Body of pancreas (tissue), 4 donors: Measurements from ENCODE around the gene KCNC1. TPM values are rescaled to one million over a fixed set of nuclear protein-coding genes. Genes with fewer than 3 reads are reported as not detected.

Experiments used
- ATAC-seq: fragments of 150-250 bp; one replicate; pipeline ENCODE4 v1.9.1; 2016
- DNase-seq, 4 donors: peaks; one replicate each; pipeline ENCODE4 v3.0.0-alpha.2; 2019
- H3K27ac ChIP-seq, 4 donors: fragments of 200-600 bp; sonication (generic); 1 replicate in 3 of 4; 2 replicates in 1 of 4; pipeline versions ENCODE4 v1.5.1 to v1.6.1; 2016 to 2019; ENCODE audit warnings: mild to moderate bottlenecking in 1 of 4, mixed read lengths in 1 of 4, moderate library complexity in 1 of 4
- H3K27me3 ChIP-seq, 2 donors: fragments of 200-600 bp; sonication (generic); one replicate each; pipeline ENCODE4 v1.6.0; 2016; ENCODE audit warnings: mild to moderate bottlenecking in 1 of 2
- H3K36me3 ChIP-seq, 2 donors: fragments of 200-600 bp; sonication (generic); replicated peaks in 1 of 2; 2 replicates each; pipeline ENCODE4 v1.5.1; 2016; ENCODE audit warnings: low read depth in 2 of 2; ENCODE audit not compliant: insufficient read depth in 1 of 2
- H3K4me1 ChIP-seq: fragments of 200-600 bp; sonication (generic); one replicate; pipeline ENCODE4 v1.6.0; 2016
- H3K4me3 ChIP-seq, 2 donors: fragments of 200-600 bp; sonication (generic); 1 replicate in 1 of 2; 2 replicates in 1 of 2; pipeline ENCODE4 v1.5.1; 2016 to 2019
- H3K9me3 ChIP-seq, 3 donors: fragments of 200-600 bp; sonication (generic); 1 replicate in 2 of 3; 2 replicates in 1 of 3; pipeline ENCODE4 v1.5.1; 2016
- CTCF ChIP-seq, 7 experiments: fragments of 450-650 bp in 4 of 7; fragments of 200-600 bp in 3 of 7; sonication (generic) in 3 of 7; IDR thresholded peaks; one replicate each; pipeline ENCODE4 v1.5.1; 2016 to 2019; ENCODE audit warnings: antibody characterized with exemption in 7 of 7
- POLR2A ChIP-seq, 3 donors: fragments of 450-650 bp; IDR thresholded peaks; one replicate each; pipeline ENCODE4 v1.6.1; 2016; ENCODE audit warnings: antibody characterized with exemption in 3 of 3, mild to moderate bottlenecking in 2 of 3
- WGBS, 2 donors: methylation state at CpG; one replicate each; pipeline ENCODE4 v1.1.5; 2017; 5-methylcytosine and 5-hydroxymethylcytosine counted together
- intact Hi-C: fragments of 100-400 bp; cut with DNase I; formaldehyde crosslinking; loops from one replicate; pipeline ENCODE4 v1.15.1; 2023
- total RNA-seq, 2 donors: library from RNA; depleted of rRNA; stranded (reverse); fragments of >200 nt; gene quantifications; one replicate each; pipeline ENCODE4 v1.1.0, GENCODE V29; 2016

Gene KCNC1
- total RNA-seq, 2 donors from 2014 or later: 0.26 TPM; not detected in 1

GRCh38 chr11:17753641-17754040 is 19.1 kb downstream of the KCNC1 start:
- no peaks in the 10 kb centered on the region for H3K36me3 ChIP-seq
- no peak overlapping the region for H3K27ac ChIP-seq
- intact Hi-C loops: no loop called here
- H3K9me3 ChIP-seq: no peaks in the 10 kb centered on the region
- H3K4me1 ChIP-seq: no peaks in the 10 kb centered on the region
- ATAC-seq (no peak), DNase-seq (no peak)
- H3K27me3 ChIP-seq: no peaks in the 10 kb centered on the region
- H3K4me3 ChIP-seq: no peak overlapping the region
- WGBS, 2 donors: 86 to 89% methylated on average over 8 to 10 of the region's 10 CpGs
- TF ChIP-seq CTCF (IDR thresholded peaks at IDR 0.05): no peak
- no peak for TF ChIP-seq POLR2A (IDR thresholded peaks at IDR 0.05)

- H3K36me3 ChIP-seq: no peaks in the 10 kb centered on the region
- 67 to 89% methylated on average over 3 of the region's 3 CpGs for WGBS, 2 donors
- H3K4me3 ChIP-seq: no peak overlapping the region
- H3K27me3 ChIP-seq: no peaks in the 10 kb centered on the region
- no peak overlapping the region for H3K27ac ChIP-seq
- DNase-seq (no peak), ATAC-seq (no peak)
- intact Hi-C loops: no loop called here
- no peak for TF ChIP-seq POLR2A (IDR thresholded peaks at IDR 0.05)
- TF ChIP-seq CTCF (IDR thresholded peaks at IDR 0.05): no peak
- H3K9me3 ChIP-seq: no peaks in the 10 kb centered on the region
- H3K4me1 ChIP-seq: no peaks in the 10 kb centered on the region
Measured at GRCh38 chr11:17755891-17756290, 21.3 kb downstream of the KCNC1 start.

GRCh38 chr11:17760102-17761029 is 25.8 kb downstream of the KCNC1 start:
- H3K4me3 ChIP-seq: no peak overlapping the region
- DNase-seq (peak; percentile 47 to 74 (median 60)), ATAC-seq (peak; percentile 55)
- H3K27me3 ChIP-seq: no peaks in the 10 kb centered on the region
- no peaks in the 10 kb centered on the region for H3K9me3 ChIP-seq
- intact Hi-C loops: loop anchor here (10.0 kb wide), 1 partner anchor 214 kb away; no protein-coding TSS in a partner anchor
- TF ChIP-seq CTCF (IDR thresholded peaks at IDR 0.05) (peak in 6 of 7 experiments; percentile 19 to 73 (median 57)), POLR2A (IDR thresholded peaks at IDR 0.05) (no peak)
- H3K4me1 ChIP-seq: no peaks in the 10 kb centered on the region
- 46 to 59% methylated on average over 21 to 23 of the region's 23 CpGs for WGBS, 2 donors
- H3K27ac ChIP-seq: no peak overlapping the region
- no peaks in the 10 kb centered on the region for H3K36me3 ChIP-seq

- TF ChIP-seq POLR2A (IDR thresholded peaks at IDR 0.05) (no peak), CTCF (IDR thresholded peaks at IDR 0.05) (no peak)
- Histone ChIP-seq H3K27me3 (no peaks in the 10 kb centered on the region), H3K4me1 (no peaks in the 10 kb centered on the region), H3K9me3 (no peaks in the 10 kb centered on the region), H3K36me3 (no peaks in the 10 kb centered on the region), H3K4me3 (no peak overlapping the region), H3K27ac (no peak overlapping the region)
- ATAC-seq: no peak
- DNase-seq: no peak
- intact Hi-C loops: loop anchor here (10.0 kb wide), 1 partner anchor 212 kb away; no protein-coding TSS in a partner anchor
- 77 to 80% methylated on average over 13 to 17 of the region's 17 CpGs for WGBS, 2 donors
Measured at GRCh38 chr11:17762309-17762974, 27.9 kb downstream of the KCNC1 start.
